Measurements from ENCODE around the gene CTTN. TPM values are rescaled to one million over a fixed set of nuclear protein-coding genes. Genes with fewer than 3 reads are reported as not detected.

Gene CTTN
- total RNA-seq, 2 experiments from 2014 or later, result 5.0 to 9.3 TPM

DNA sequence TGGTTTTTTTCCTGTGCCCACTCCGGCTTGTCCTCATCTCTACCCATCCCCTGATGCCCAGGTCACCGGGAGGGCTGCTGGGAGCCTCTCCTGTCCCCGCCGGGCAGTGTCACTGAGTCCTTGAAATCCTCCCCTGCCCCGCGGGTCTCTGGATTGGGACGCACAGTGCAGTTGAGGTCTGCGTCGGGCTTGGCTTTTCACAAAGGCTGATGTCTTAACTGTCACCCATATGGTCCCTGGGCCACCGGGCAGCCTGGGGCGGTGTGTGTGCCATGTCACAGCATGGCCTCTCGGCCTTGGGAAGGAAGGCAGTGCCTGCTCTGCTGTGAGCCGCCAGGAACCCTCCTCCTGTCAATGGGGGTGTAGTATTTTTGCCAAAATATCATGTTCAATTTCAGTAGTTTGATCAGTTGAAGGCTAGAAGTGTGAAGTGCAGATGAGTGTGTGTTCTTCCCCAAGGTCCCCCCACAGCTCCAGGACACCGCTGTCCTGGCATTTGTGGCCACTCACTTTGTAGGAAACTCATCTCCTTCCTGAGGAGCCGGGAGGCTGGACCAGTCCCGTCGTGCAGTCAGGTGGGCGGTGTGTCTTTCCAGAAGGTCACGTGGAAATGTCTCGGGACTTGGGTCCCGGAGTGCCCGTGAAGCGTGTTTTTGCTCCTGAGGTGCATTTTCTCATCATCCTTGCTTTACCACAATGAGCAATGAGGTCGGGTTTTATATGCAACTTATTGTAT is 37.6 kb downstream of the CTTN start:
- Histone ChIP-seq H3K4me1 (ENCODE audit: insufficient read depth, low read length, poor library complexity, severe bottlenecking) (no peaks in the 10 kb centered on the region), H3K36me3 (ENCODE audit: insufficient read depth, low read length) (no peaks in the 10 kb centered on the region), H3K79me2 (ENCODE audit: insufficient read depth, low read depth, low read length) (no peaks in the 10 kb centered on the region), H2AFZ (ENCODE audit: low read length) (no peak overlapping the region), H3K9me2 (ENCODE audit: insufficient read depth, low read length) (no peaks in the 10 kb centered on the region), H3K9me3 (ENCODE audit: low read length) (no peaks in the 10 kb centered on the region), H4K20me1 (ENCODE audit: insufficient read depth, low read length) (no peaks in the 10 kb centered on the region), H3K4me3 (ENCODE audit: low read depth, low read length, poor library complexity, severe bottlenecking) (no peak overlapping the region), H3K27ac (ENCODE audit: low read depth, low read length, poor library complexity, severe bottlenecking) (no peak overlapping the region), H3K4me2 (ENCODE audit: low read length) (no peak overlapping the region)
- ChIA-PET CTCF (ENCODE audit: unreplicated experiment) (no interaction called here), POLR2A (no interaction called here)
- no TSS peak for BruUV-seq (replicated peaks)
- TF ChIP-seq, protein P1, sequence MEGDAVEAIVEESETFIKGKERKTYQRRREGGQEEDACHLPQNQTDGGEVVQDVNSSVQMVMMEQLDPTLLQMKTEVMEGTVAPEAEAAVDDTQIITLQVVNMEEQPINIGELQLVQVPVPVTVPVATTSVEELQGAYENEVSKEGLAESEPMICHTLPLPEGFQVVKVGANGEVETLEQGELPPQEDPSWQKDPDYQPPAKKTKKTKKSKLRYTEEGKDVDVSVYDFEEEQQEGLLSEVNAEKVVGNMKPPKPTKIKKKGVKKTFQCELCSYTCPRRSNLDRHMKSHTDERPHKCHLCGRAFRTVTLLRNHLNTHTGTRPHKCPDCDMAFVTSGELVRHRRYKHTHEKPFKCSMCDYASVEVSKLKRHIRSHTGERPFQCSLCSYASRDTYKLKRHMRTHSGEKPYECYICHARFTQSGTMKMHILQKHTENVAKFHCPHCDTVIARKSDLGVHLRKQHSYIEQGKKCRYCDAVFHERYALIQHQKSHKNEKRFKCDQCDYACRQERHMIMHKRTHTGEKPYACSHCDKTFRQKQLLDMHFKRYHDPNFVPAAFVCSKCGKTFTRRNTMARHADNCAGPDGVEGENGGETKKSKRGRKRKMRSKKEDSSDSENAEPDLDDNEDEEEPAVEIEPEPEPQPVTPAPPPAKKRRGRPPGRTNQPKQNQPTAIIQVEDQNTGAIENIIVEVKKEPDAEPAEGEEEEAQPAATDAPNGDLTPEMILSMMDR (conservative IDR thresholded peaks at IDR 0.05; ENCODE audit: low read length), result no peak
- no peak for TF ChIP-seq EZH2phosphoT487 (IDR thresholded peaks at IDR 0.05; ENCODE audit: borderline replicate concordance, low read depth, low read length)
- intact Hi-C loops (cut with micrococcal nuclease; ENCODE audit: unreplicated experiment), result no loop called here
- no peak for DNase-seq (ENCODE audit: low spot score)

- CTCF ChIA-PET (ENCODE audit: unreplicated experiment), result no interaction called here
- no peaks in the 10 kb centered on the region for H4K20me1 ChIP-seq (ENCODE audit: insufficient read depth, low read length)
- no peaks in the 10 kb centered on the region for H3K79me2 ChIP-seq (ENCODE audit: insufficient read depth, low read depth, low read length)
- H3K27ac ChIP-seq (ENCODE audit: low read depth, low read length, poor library complexity, severe bottlenecking), result no peak overlapping the region
- H3K36me3 ChIP-seq (ENCODE audit: insufficient read depth, low read length), result no peaks in the 10 kb centered on the region
- H3K4me3 ChIP-seq (ENCODE audit: low read depth, low read length, poor library complexity, severe bottlenecking), result no peak overlapping the region
- TF ChIP-seq, protein P1 (conservative IDR thresholded peaks at IDR 0.05; ENCODE audit: low read length), result no peak
- TF ChIP-seq EZH2phosphoT487 (IDR thresholded peaks at IDR 0.05; ENCODE audit: borderline replicate concordance, low read depth, low read length), result no peak
- no peaks in the 10 kb centered on the region for H3K4me1 ChIP-seq (ENCODE audit: insufficient read depth, low read length, poor library complexity, severe bottlenecking)
- BruUV-seq (replicated peaks), result no TSS peak
- no peak overlapping the region for H2AFZ ChIP-seq (ENCODE audit: low read length)
- no peaks in the 10 kb centered on the region for H3K9me3 ChIP-seq (ENCODE audit: low read length)
- DNase-seq (ENCODE audit: low spot score), result no peak
- POLR2A ChIA-PET, result no interaction called here
- no peak overlapping the region for H3K4me2 ChIP-seq (ENCODE audit: low read length)
- intact Hi-C loops (cut with micrococcal nuclease; ENCODE audit: unreplicated experiment), result no loop called here
- no peaks in the 10 kb centered on the region for H3K9me2 ChIP-seq (ENCODE audit: insufficient read depth, low read length)
Observed at GRCh38 chr11:70436501-70436860, 38.2 kb downstream of the CTTN start.

- Histone ChIP-seq H4K20me1 (ENCODE audit: insufficient read depth, low read length) (no peaks in the 10 kb centered on the region), H3K79me2 (ENCODE audit: insufficient read depth, low read depth, low read length) (no peaks in the 10 kb centered on the region), H3K27ac (ENCODE audit: low read depth, low read length, poor library complexity, severe bottlenecking) (no peak overlapping the region), H3K4me2 (ENCODE audit: low read length) (no peak overlapping the region), H2AFZ (ENCODE audit: low read length) (no peak overlapping the region), H3K9me2 (ENCODE audit: insufficient read depth, low read length) (no peaks in the 10 kb centered on the region), H3K9me3 (ENCODE audit: low read length) (no peaks in the 10 kb centered on the region), H3K4me3 (ENCODE audit: low read depth, low read length, poor library complexity, severe bottlenecking) (no peak overlapping the region), H3K4me1 (ENCODE audit: insufficient read depth, low read length, poor library complexity, severe bottlenecking) (no peaks in the 10 kb centered on the region), H3K36me3 (ENCODE audit: insufficient read depth, low read length) (no peaks in the 10 kb centered on the region)
- no TSS peak for BruUV-seq (replicated peaks)
- no peak for TF ChIP-seq EZH2phosphoT487 (IDR thresholded peaks at IDR 0.05; ENCODE audit: borderline replicate concordance, low read depth, low read length)
- TF ChIP-seq, protein P1 (conservative IDR thresholded peaks at IDR 0.05; ENCODE audit: low read length), result no peak
- intact Hi-C loops (cut with micrococcal nuclease; ENCODE audit: unreplicated experiment), result no loop called here
- CTCF ChIA-PET (ENCODE audit: unreplicated experiment), result no interaction called here
- POLR2A ChIA-PET, result no interaction called here
- peak; percentile 7 for DNase-seq (ENCODE audit: low spot score)
Observed at GRCh38 chr11:70437111-70437784, 38.9 kb downstream of the CTTN start.
